Activated T-cell treated with anti-CD3 and anti-CD28 coated beads, Interleukin-2, amount 50 U/mL, for 4 hours (primary cell): ENCODE results near the gene NUDT11. TPM values are rescaled to one million over a fixed set of nuclear protein-coding genes. Genes with fewer than 3 reads are reported as not detected.
"Not testable (repeated sequence)": the region's sequence is repeated elsewhere in the genome, so short reads cannot be mapped to it uniquely, and the experiment has no call there.

Experiments used
- ATAC-seq, 2 donors: fragments of 200-7000 bp; cut with Tn5 transposase; one replicate each; pipeline ENCODE4 v1.10.0; 2021
- DNase-seq: peaks from one replicate; pipeline ENCODE4 v3.0.0-alpha.2; 2020
- H3K27me3 Mint-ChIP-seq: one replicate; pipeline ENCODE4 v1.8.0; 2021; ENCODE audit warnings: low read depth, mixed read lengths
- H3K36me3 Mint-ChIP-seq: one replicate; pipeline ENCODE4 v1.8.0; 2022; ENCODE audit warnings: mixed read lengths; ENCODE audit not compliant: insufficient read depth
- H3K4me1 Mint-ChIP-seq: one replicate; pipeline ENCODE4 v1.8.0; 2021; ENCODE audit warnings: low read depth, mixed read lengths
- H3K4me3 Mint-ChIP-seq: one replicate; pipeline ENCODE4 v1.8.0; 2021; ENCODE audit warnings: mild to moderate bottlenecking, moderate library complexity, mixed read lengths
- H3K9me3 Mint-ChIP-seq: one replicate; pipeline ENCODE4 v1.8.0; 2021; ENCODE audit warnings: mixed read lengths
- total RNA-seq, 3 donors: library from RNA; stranded (reverse); gene quantifications; one replicate each; pipeline ENCODE4 v1.2.1, GENCODE V29; 2021

Gene NUDT11
- 1 to 10 TPM; 2.8 to 3.9 (median 2.9) TPM for total RNA-seq

- DNase-seq (peak; percentile 31), ATAC-seq (peak; percentile 82 to 83)
- peak within 1 kb of the TSS; percentile 81 for H3K4me3 Mint-ChIP-seq
- H3K27me3 Mint-ChIP-seq, result peaks cover 19% of the 10 kb centered on the region
- H3K4me1 Mint-ChIP-seq, result peaks cover 9% of the 10 kb centered on the region
- H3K36me3 Mint-ChIP-seq, result no peaks in the 10 kb centered on the region
- H3K9me3 Mint-ChIP-seq, result peaks cover 3% of the 10 kb centered on the region
Measured at GRCh38 chrX:51496501-51497291, at the start of gene NUDT11. Gene NUDT11 (minus strand): TSS chrX:51496592. CDS start chrX:51496444, 148 bp downstream.

DNA sequence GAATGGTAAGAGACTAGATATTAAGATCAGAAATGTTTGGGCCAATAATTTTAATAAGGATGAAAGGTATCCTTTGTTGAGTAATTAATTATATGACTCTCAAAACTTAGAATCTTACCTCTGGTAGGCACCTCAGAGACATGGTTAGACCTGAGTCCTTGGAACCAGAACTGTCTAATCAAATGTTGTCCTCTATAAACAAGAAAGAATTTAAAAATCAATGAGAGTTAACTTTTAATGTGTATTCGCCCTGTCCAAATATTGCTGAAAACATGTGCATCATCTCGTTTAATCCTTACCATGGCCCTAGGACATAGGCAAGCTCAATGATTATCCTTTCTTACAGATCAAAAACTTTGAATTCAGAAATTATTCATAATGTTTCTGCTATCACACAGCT is 24.0 kb upstream of the NUDT11 start:
- DNase-seq (no peak), ATAC-seq (no peak)
- Mint-ChIP-seq H3K4me3 (no peak overlapping the region), H3K4me1 (no peaks in the 10 kb centered on the region), H3K9me3 (no peaks in the 10 kb centered on the region), H3K27me3 (peaks cover 4% of the 10 kb centered on the region), H3K36me3 (no peaks in the 10 kb centered on the region)

DNA sequence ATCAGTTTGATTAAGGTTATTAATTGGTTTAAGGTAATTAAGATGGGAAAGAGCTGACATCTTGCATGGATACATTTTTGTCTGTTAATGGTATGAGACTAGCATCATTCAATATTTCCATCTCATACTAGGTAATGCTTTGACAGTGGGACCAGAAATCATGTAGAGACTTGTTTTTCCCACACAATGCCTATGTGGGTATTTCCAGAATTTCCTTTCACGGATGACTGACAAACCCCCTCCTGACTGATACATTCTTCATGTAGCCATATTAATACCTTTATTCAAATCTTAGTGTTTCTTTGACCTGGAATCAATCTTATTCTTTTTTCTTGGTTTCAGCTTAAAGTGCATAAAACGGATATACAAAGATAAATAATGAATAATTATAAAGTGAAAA is 22.7 kb upstream of the NUDT11 start:
- H3K36me3 Mint-ChIP-seq, H3K9me3 Mint-ChIP-seq, H3K4me3 Mint-ChIP-seq, DNase-seq, ATAC-seq, H3K27me3 Mint-ChIP-seq, H3K4me1 Mint-ChIP-seq: not testable (repeated sequence)

- Mint-ChIP-seq H3K4me3 (no peak overlapping the region), H3K36me3 (no peaks in the 10 kb centered on the region), H3K27me3 (peaks cover 2% of the 10 kb centered on the region), H3K9me3 (no peaks in the 10 kb centered on the region), H3K4me1 (no peaks in the 10 kb centered on the region)
- ATAC-seq (no peak), DNase-seq (no peak)
Measured at GRCh38 chrX:51507551-51507950, 11.2 kb upstream of the NUDT11 start.

DNA sequence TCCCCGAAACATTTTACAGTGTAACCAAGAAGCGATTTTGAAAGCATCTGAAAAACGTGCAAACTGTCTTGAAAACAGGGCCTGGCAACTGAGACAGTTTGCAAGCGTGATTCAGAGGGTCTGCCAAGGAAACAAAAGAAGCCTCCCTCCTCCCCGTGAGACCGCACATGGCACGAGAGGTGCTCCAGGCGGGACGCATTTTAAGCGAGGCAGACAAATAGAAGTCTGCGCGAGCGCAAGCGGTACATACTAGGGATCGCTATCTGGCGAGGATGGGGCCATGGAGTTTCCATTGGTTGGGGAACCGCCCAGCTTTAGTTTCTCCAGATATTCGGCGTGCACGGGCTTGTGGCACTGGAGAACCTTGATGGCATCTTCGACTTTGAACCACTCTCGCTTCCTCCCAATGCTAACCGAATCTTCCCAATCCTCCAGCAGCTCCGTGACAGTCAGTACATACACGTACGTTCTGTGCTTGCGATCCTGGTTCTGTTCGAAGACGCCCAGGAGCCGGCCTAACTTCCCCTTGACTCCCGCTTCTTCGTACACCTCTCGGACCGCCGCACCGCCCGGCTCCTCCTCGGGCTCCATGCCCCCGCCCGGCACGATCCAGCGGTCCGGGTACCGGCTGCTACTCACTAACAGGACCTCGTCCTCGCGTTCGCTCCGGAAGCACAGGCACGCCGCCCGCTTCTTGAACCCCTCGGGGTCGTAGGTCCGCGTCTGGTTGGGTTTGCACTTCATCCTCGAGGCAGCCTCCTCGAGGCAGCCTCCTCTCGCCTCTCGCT is 497 bp downstream of the NUDT11 start:
- H3K9me3 Mint-ChIP-seq, H3K36me3 Mint-ChIP-seq, H3K4me1 Mint-ChIP-seq, DNase-seq: not testable (repeated sequence)
- peak; percentile 20 to 28 for ATAC-seq
- H3K4me3 Mint-ChIP-seq, result peak overlapping the region; percentile 81
- H3K27me3 Mint-ChIP-seq, result peaks cover 20% of the 10 kb centered on the region

GRCh38 chrX:51494409-51494808 is 2.0 kb downstream of the NUDT11 start:
- H3K4me3 Mint-ChIP-seq, result peak overlapping the region; percentile 81
- ATAC-seq (no peak), DNase-seq (no peak)
- H3K9me3 Mint-ChIP-seq, result peaks cover 3% of the 10 kb centered on the region
- H3K36me3 Mint-ChIP-seq, result no peaks in the 10 kb centered on the region
- peaks cover 9% of the 10 kb centered on the region for H3K4me1 Mint-ChIP-seq
- H3K27me3 Mint-ChIP-seq, result peaks cover 20% of the 10 kb centered on the region

DNA sequence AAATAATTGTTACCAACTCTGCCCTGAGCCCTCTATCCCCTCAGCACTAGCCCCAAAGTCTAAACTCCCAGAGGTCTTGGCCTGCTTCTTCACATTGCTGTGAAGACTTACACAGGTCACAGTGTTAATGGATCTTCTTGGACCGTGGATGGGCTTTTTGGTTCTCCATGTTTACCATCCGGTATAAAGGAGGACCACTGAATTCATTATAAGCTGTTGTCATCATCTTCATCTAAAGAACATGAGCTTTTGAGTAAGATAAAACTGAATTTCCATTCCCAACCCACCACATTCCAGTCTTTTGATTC is 8.5 kb downstream of the NUDT11 start:
- no peaks in the 10 kb centered on the region for H3K36me3 Mint-ChIP-seq

GRCh38 chrX:51484616-51485015 is 11.8 kb downstream of the NUDT11 start:
- DNase-seq (no peak), ATAC-seq (no peak)
- H3K4me1 Mint-ChIP-seq, result no peaks in the 10 kb centered on the region
- no peaks in the 10 kb centered on the region for H3K27me3 Mint-ChIP-seq
- H3K9me3 Mint-ChIP-seq, result no peaks in the 10 kb centered on the region
- no peaks in the 10 kb centered on the region for H3K36me3 Mint-ChIP-seq
- H3K4me3 Mint-ChIP-seq, result no peak overlapping the region

More for the DNA sequence above, 8.5 kb downstream of the NUDT11 start:
- no peaks in the 10 kb centered on the region for H3K4me1 Mint-ChIP-seq
- DNase-seq (no peak), ATAC-seq (no peak)
- peaks cover 3% of the 10 kb centered on the region for H3K27me3 Mint-ChIP-seq
- H3K4me3 Mint-ChIP-seq, result no peak overlapping the region
- H3K9me3 Mint-ChIP-seq, result no peaks in the 10 kb centered on the region

DNA sequence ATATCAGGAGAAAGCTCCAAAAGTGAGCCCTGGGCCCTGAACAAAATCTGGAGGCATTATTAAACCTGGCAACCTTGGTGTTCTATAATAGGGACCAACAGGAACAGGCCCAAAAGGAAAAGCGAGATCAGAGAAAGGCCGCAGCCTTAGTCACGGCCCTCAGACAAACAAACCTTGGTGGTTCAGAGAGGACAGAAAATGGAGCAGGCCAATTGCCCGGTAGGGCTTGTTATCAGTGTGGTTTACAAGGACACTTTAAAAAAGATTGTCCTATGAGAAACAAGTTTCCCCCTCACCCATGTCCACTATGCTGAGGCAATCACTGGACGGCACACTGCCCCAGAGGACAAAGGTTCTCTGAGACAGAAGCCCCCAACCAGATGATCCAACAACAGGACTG is 14.0 kb downstream of the NUDT11 start:
- H3K36me3 Mint-ChIP-seq, H3K27me3 Mint-ChIP-seq, H3K4me3 Mint-ChIP-seq, H3K4me1 Mint-ChIP-seq, H3K9me3 Mint-ChIP-seq, DNase-seq, ATAC-seq: not testable (repeated sequence)

GRCh38 chrX:51476930-51477329 is 19.5 kb downstream of the NUDT11 start:
- no peaks in the 10 kb centered on the region for H3K4me1 Mint-ChIP-seq
- H3K9me3 Mint-ChIP-seq, result no peaks in the 10 kb centered on the region
- DNase-seq (no peak), ATAC-seq (no peak)
- no peaks in the 10 kb centered on the region for H3K27me3 Mint-ChIP-seq
- no peaks in the 10 kb centered on the region for H3K36me3 Mint-ChIP-seq
- no peak overlapping the region for H3K4me3 Mint-ChIP-seq

- Mint-ChIP-seq H3K27me3 (no peaks in the 10 kb centered on the region), H3K36me3 (no peaks in the 10 kb centered on the region), H3K4me1 (no peaks in the 10 kb centered on the region), H3K9me3 (no peaks in the 10 kb centered on the region), H3K4me3 (no peak overlapping the region)
- ATAC-seq, result no peak
- DNase-seq, result no peak
Measured at GRCh38 chrX:51463322-51463721, 33.1 kb downstream of the NUDT11 start.

- H3K36me3 Mint-ChIP-seq, result no peaks in the 10 kb centered on the region
- no peaks in the 10 kb centered on the region for H3K4me1 Mint-ChIP-seq
- H3K27me3 Mint-ChIP-seq, result no peaks in the 10 kb centered on the region
- ATAC-seq, result no peak
- no peak overlapping the region for H3K4me3 Mint-ChIP-seq
- no peaks in the 10 kb centered on the region for H3K9me3 Mint-ChIP-seq
- no peak for DNase-seq
Measured at GRCh38 chrX:51461053-51462044, 35.0 kb downstream of the NUDT11 start.

DNA sequence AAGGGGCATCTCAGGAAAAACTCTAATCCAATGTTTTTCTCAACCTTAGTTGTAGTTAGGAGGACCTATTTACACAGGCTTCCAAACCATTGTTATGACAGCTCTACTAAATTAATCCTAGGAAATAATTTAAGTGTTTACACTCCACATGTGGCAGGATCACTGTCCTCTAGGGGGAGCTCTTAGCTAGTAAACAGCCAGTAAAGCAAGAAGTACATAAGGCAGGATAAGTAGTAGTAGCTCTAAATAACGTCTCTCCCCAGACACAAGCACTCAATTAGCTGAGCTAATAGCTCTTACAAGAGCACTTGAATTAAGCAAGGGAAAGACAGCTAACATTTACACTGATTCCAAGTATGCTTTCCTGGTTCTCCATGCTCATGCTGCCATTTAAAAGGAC is 37.3 kb downstream of the NUDT11 start:
- no peak for DNase-seq
- H3K27me3 Mint-ChIP-seq, result no peaks in the 10 kb centered on the region
- no peak for ATAC-seq
- no peaks in the 10 kb centered on the region for H3K4me1 Mint-ChIP-seq
- no peaks in the 10 kb centered on the region for H3K9me3 Mint-ChIP-seq
- H3K4me3 Mint-ChIP-seq, result no peak overlapping the region
- no peaks in the 10 kb centered on the region for H3K36me3 Mint-ChIP-seq

GRCh38 chrX:51456814-51457213 is 39.6 kb downstream of the NUDT11 start:
- DNase-seq (no peak), ATAC-seq (no peak)
- H3K36me3 Mint-ChIP-seq, result no peaks in the 10 kb centered on the region
- H3K27me3 Mint-ChIP-seq, result no peaks in the 10 kb centered on the region
- no peaks in the 10 kb centered on the region for H3K4me1 Mint-ChIP-seq
- no peak overlapping the region for H3K4me3 Mint-ChIP-seq
- H3K9me3 Mint-ChIP-seq, result no peaks in the 10 kb centered on the region
